K562 (cell line): ENCODE measurements around the gene PRSS27. TPM values are rescaled to one million over a fixed set of nuclear protein-coding genes. Genes with fewer than 3 reads are reported as not detected.

Source experiments
- ATAC-seq: fragments of 200-7000 bp; cut with Tn5 transposase; 3 replicates; pipeline ENCODE4 v1.9.1; 2020; ENCODE audit warnings: moderate library complexity
- BruUV-seq: library from RNA; stranded (reverse); fragments of 400-500 nt; replicated peaks from 2 replicates; lab custom pipeline; 2021; lab: Mats Ljungman, UMichigan
- CTCF ChIA-PET: fragments of 300-600 bp; formaldehyde crosslinking; extraction: SDS; loops from one replicate; lab custom pipeline; 2021; ENCODE audit warnings: low intra/inter-chr PET ratio; lab: Yijun Ruan, JAX
- POLR2A ChIA-PET: fragments of 300-600, 350-650 bp; sonication (Branson Sonifier 250); formaldehyde crosslinking; extraction: SDS; loops from one replicate; lab custom pipeline; 2021; ENCODE audit warnings: antibody characterized with exemption, inconsistent platforms; lab: Yijun Ruan, JAX
- DNase-seq, 4 experiments: peaks; one replicate each; pipeline versions ENCODE4 v3.0.0 to v3.0.0-alpha.2; 2011 to 2018; ENCODE audit warnings: low spot score in 3 of 4, mixed read lengths in 3 of 4; ENCODE audit errors: extremely low read depth in 1 of 4
- FAIRE-seq: peaks from 2 replicates; lab custom pipeline; 2011; peaks lifted over from hg19 to GRCh38; lab: Jason Lieb, UNC
- H2AFZ ChIP-seq: 2 replicates; pipeline ENCODE4 v1.6.0; 2011; ENCODE audit warnings: low read depth, low read length, control low read depth, inconsistent platforms
- H3K27ac ChIP-seq: fragments of 200-600 bp; 3 replicates; pipeline ENCODE4 v1.8.0; 2011; ENCODE audit warnings: low read depth, mild to moderate bottlenecking, control low read depth, inconsistent platforms, low read length, moderate library complexity, mixed read lengths; ENCODE audit errors: extremely low read depth
- H3K27me3 ChIP-seq, 2 experiments: fragments of 300-600 bp in 1 of 2; 2 replicates in 1 of 2; 3 replicates in 1 of 2; pipeline versions ENCODE4 v1.6.0 to v1.8.0; 2011; ENCODE audit warnings: inconsistent platforms in 2 of 2, low read length in 2 of 2, mild to moderate bottlenecking in 1 of 2, mixed read lengths in 1 of 2, moderate library complexity in 1 of 2; ENCODE audit not compliant: control insufficient read depth in 2 of 2, insufficient read depth in 2 of 2
- H3K36me3 ChIP-seq: fragments of 300-600 bp; 3 replicates; pipeline ENCODE4 v1.8.0; 2011; ENCODE audit warnings: mild to moderate bottlenecking, low read length, inconsistent platforms; ENCODE audit not compliant: control insufficient read depth, insufficient read depth
- H3K4me1 ChIP-seq, 2 experiments: fragments of 200-600 bp in 1 of 2; replicated peaks in 1 of 2; 2 replicates in 1 of 2; 3 replicates in 1 of 2; pipeline versions ENCODE4 v1.5.1 to v1.8.0; 2011; ENCODE audit warnings: inconsistent platforms in 2 of 2, low read length in 2 of 2, mild to moderate bottlenecking in 1 of 2, mixed read lengths in 1 of 2, moderate library complexity in 1 of 2; ENCODE audit not compliant: control insufficient read depth in 2 of 2, insufficient read depth in 2 of 2
- H3K4me2 ChIP-seq: 2 replicates; pipeline ENCODE4 v1.6.1; 2011; ENCODE audit warnings: low read length, control low read depth, inconsistent platforms, mixed read lengths; ENCODE audit not compliant: insufficient read depth
- H3K4me3 ChIP-seq: fragments of 200-600 bp; sonication (generic), shearing (Covaris generic); 2 replicates; pipeline ENCODE4 v1.5.1; 2016; ENCODE audit warnings: control low read depth, inconsistent platforms
- H3K79me2 ChIP-seq: fragments of 200-600 bp; 3 replicates; pipeline ENCODE4 v1.8.0; 2011; ENCODE audit warnings: low read length, inconsistent platforms; ENCODE audit not compliant: control insufficient read depth, insufficient read depth
- H3K9ac ChIP-seq, 2 experiments: 2 replicates each; pipeline versions ENCODE4 v1.6.0 to v1.6.1; 2011; ENCODE audit warnings: low read depth in 2 of 2, low read length in 2 of 2, control low read depth in 1 of 2, inconsistent platforms in 1 of 2, mild to moderate bottlenecking in 1 of 2, mixed read lengths in 1 of 2; ENCODE audit not compliant: insufficient read depth in 1 of 2
- H3K9me1 ChIP-seq: one replicate; pipeline ENCODE4 v1.6.0; 2011; ENCODE audit warnings: inconsistent platforms, mild to moderate bottlenecking, low read length, moderate library complexity; ENCODE audit not compliant: control insufficient read depth, insufficient read depth
- H3K9me3 ChIP-seq: replicated peaks from 2 replicates; pipeline ENCODE4 v1.5.1; 2011; ENCODE audit warnings: low read depth, low read length, inconsistent platforms; ENCODE audit not compliant: control insufficient read depth, insufficient read depth
- H4K20me1 ChIP-seq: replicated peaks from 2 replicates; pipeline ENCODE4 v1.6.1; 2011; ENCODE audit warnings: low read length, inconsistent platforms, mixed read lengths; ENCODE audit not compliant: control insufficient read depth, insufficient read depth
- GTF3C2 ChIP-seq: IDR thresholded peaks from 3 replicates; pipeline ENCODE4 v1.6.1; 2011; ENCODE audit warnings: borderline replicate concordance, mild to moderate bottlenecking, moderate library complexity; ENCODE audit not compliant: insufficient read length; ENCODE audit errors: extremely low read depth
- NKRF ChIP-seq: fragments of 450-650 bp; IDR thresholded peaks from 2 replicates; pipeline ENCODE4 v1.6.1; 2016; ENCODE audit warnings: borderline replicate concordance
- POU5F1 ChIP-seq: fragments of 150-350 bp; IDR thresholded peaks from 2 replicates; pipeline ENCODE4 v1.6.1; 2014; ENCODE audit warnings: borderline replicate concordance, low read length, low read depth, mild to moderate bottlenecking; ENCODE audit not compliant: partially characterized antibody
- SMAD3 ChIP-seq: fragments of 450-650 bp; formaldehyde crosslinking; conservative IDR thresholded peaks from 2 replicates; pipeline ENCODE4 v1.4.0; 2020; ENCODE audit warnings: mild to moderate bottlenecking
- TSHZ1 ChIP-seq: fragments of 250-450 bp; sonication (Bioruptor Pico); IDR thresholded peaks from 2 replicates; pipeline ENCODE4 v1.4.0; 2020; ENCODE audit warnings: mild to moderate bottlenecking, moderate library complexity
- ZBTB8A ChIP-seq: fragments of 450-650 bp; IDR thresholded peaks from 2 replicates; pipeline ENCODE4 v1.6.1; 2018; ENCODE audit warnings: mild to moderate bottlenecking, moderate library complexity; ENCODE audit not compliant: partially characterized antibody
- ZNF511 ChIP-seq: sonication (generic); formaldehyde crosslinking; IDR thresholded peaks from 2 replicates; pipeline ENCODE4 v1.8.0; 2022; ENCODE audit warnings: mild to moderate bottlenecking, missing genetic modification reagents
- ZNF639 ChIP-seq, 2 experiments: fragments of 200-800 bp in 1 of 2; sonication (Bioruptor generic) in 1 of 2; sonication (generic) in 1 of 2; formaldehyde crosslinking in 1 of 2; IDR thresholded peaks in 1 of 2; conservative IDR thresholded peaks in 1 of 2; 2 replicates each; pipeline versions ENCODE4 v1.5.0 to v1.6.1; 2016 to 2020; ENCODE audit warnings: missing compliant biosample characterization in 1 of 2, missing genetic modification characterization in 1 of 2, missing genetic modification reagents in 1 of 2
- ZNF766 ChIP-seq: fragments of 200-800 bp; sonication (Bioruptor generic); conservative IDR thresholded peaks from 2 replicates; pipeline ENCODE4 v1.6.1; 2016; ENCODE audit warnings: missing genetic modification characterization, missing compliant biosample characterization
- WGBS: fragments of 100-300 bp; shearing (Covaris generic); methylation state at CpG from one replicate; pipeline ENCODE4 v1.1.6; 2016; ENCODE audit warnings: low coverage, mixed read lengths; ENCODE audit not compliant: insufficient coverage; ENCODE audit errors: missing lambda C conversion rate; 5-methylcytosine and 5-hydroxymethylcytosine counted together
- in situ Hi-C: fragments of 300-500 bp; cut with MboI; formaldehyde crosslinking; loops from 4 replicates; pipeline ENCODE4 v1.15.0; 2018; ENCODE audit warnings: inconsistent platforms, mixed read lengths
- intact Hi-C: fragments of 100-400 bp; cut with micrococcal nuclease; formaldehyde crosslinking; loops from 2 replicates; pipeline ENCODE4 v1.14.2; 2022
- polyA plus RNA-seq, 8 experiments: library from polyadenylated mRNA; depleted of rRNA in 4 of 8; stranded (reverse) in 5 of 8; unstranded in 3 of 8; fragments of >200 nt; fragmentation: Nextera tagmentation in 2 of 8; fragmentation: Illumina TruSeq in 1 of 8; extraction: Ambion mirVana in 2 of 8; extraction: Trizol in 1 of 8; gene quantifications; 2 replicates each; pipeline versions ENCODE4 v1.2.1 to v1.2.3, GENCODE V29; 2011 to 2014; ENCODE audit warnings: inconsistent platforms in 1 of 8, missing spikeins in 1 of 8
- total RNA-seq, 7 experiments: library from RNA; depleted of rRNA in 6 of 7; stranded (reverse); fragments of >200 nt in 6 of 7; fragmentation: Illumina TruSeq in 2 of 7; extraction: Trizol in 2 of 7; gene quantifications; 2 replicates each; pipeline versions ENCODE4 v1.2.1 to v1.2.3, GENCODE V29; 2011 to 2021; ENCODE audit warnings: low replicate concordance in 1 of 7

Gene PRSS27
- total and polyA plus RNA-seq, 9 of the 15 experiments (the other 6 are each of a cell fraction or from before 2014, with no cell fraction given), result 0.09 to 0.20 (median 0.17) TPM; not detected in 5

- Histone ChIP-seq H3K36me3 (peaks cover 27% of the 10 kb centered on the region; the same call in 2 of the 3 replicates), H3K27ac (no peak overlapping the region), H3K27me3 (no peaks in the 10 kb centered on the region), H2AFZ (no peak overlapping the region), H3K9me3 (no peaks in the 10 kb centered on the region), H3K4me3 (no peak overlapping the region), H3K4me2 (no peak overlapping the region), H3K9ac (peak overlapping the region in 1 of 2 experiments; percentile 73; a peak in 1 of 4 replicates), H3K79me2 (peaks cover 39% of the 10 kb centered on the region), H3K4me1 (peaks cover 15 to 27% of the 10 kb centered on the region in 2 experiments), H3K9me1 (no peaks in the 10 kb centered on the region), H4K20me1 (peaks cover 12% of the 10 kb centered on the region; the same call in 1 of the 2 replicates)
- no peak for DNase-seq
- WGBS, result 87% methylated on average over 6 of the region's 6 CpGs
- in situ Hi-C loops, result no loop called here
- POLR2A ChIA-PET, result interaction anchor here (0.9 to 5.6 kb wide), 3 partner anchors 10 to 22 kb away, joined by 3 to 51 read pairs (median 4); no protein-coding TSS in a partner anchor
- no TSS peak for BruUV-seq
- intact Hi-C loops, result no loop called here
- no peak for FAIRE-seq
- no peak for ATAC-seq
- CTCF ChIA-PET, result no interaction called here
- TF ChIP-seq NKRF, result no peak
- TF ChIP-seq GTF3C2, result no peak
- no peak for TF ChIP-seq ZNF639 (CRISPR knock-in tag; conservative IDR thresholded peaks at IDR 0.05 in 1 of 2, IDR thresholded peaks at IDR 0.05 in 1 of 2)
- no peak for TF ChIP-seq POU5F1
- no peak for TF ChIP-seq ZBTB8A
- TF ChIP-seq TSHZ1 (CRISPR knock-in tag), result no peak
- no peak for TF ChIP-seq SMAD3 (CRISPR knock-in tag)
- TF ChIP-seq ZNF766, result no peak
- TF ChIP-seq ZNF511 (CRISPR knock-in tag), result no peak
These were observed 29.9 kb upstream of the PRSS27 start for GRCh38 chr16:2749936-2750335.
